ENCODE data around the gene DLL3.

DLL3 gene

GRCh38 chr19:39554701-39555311, 56.1 kb downstream of the DLL3 start:
- no peak for DNase-seq (ENCODE audit: low spot score)

- DNase-seq (ENCODE audit: low spot score): no peak
Measured at GRCh38 chr19:39555883-39556282, 57.1 kb downstream of the DLL3 start.

Measured in NAMALWA (cell line).